Adipose tissue (tissue), 3 donors: ENCODE data around the gene SYT5. TPM values are rescaled to one million over a fixed set of nuclear protein-coding genes. Genes with fewer than 3 reads are reported as not detected.
"Not testable (repeated sequence)": the region's sequence is repeated elsewhere in the genome, so short reads cannot be mapped to it uniquely, and the experiment has no call there.

ENCODE experiments used
- H3K27ac ChIP-seq: one replicate; pipeline ENCODE4 v1.5.1; 2013; ENCODE audit warnings: low read depth, low read length
- WGBS, 3 donors: extraction: QIAGEN DNeasy Blood & Tissue Kit; methylation state at CpG; one replicate each; pipeline ENCODE4 v1.1.7; 2013; 5-methylcytosine and 5-hydroxymethylcytosine counted together
- polyA plus RNA-seq, 3 donors: library from polyadenylated mRNA; stranded (reverse); fragments of 200-250 nt; gene quantifications; one replicate each; pipeline ENCODE4 v1.2.3, GENCODE V29; 2013
- donor health status: healthy with polysubstance abuse.
- donor health status: Bipolar disorder and iron deficiency.
- donor health status: healthy.

SYT5 gene
- polyA plus RNA-seq, 3 donors: 0.27 to 1.8 (median 0.90) TPM

GRCh38 chr19:55156202-55157063 lies 23.7 kb downstream of the SYT5 start:
- H3K27ac ChIP-seq: no peak overlapping the region
- 3 to 7% (median 6%) methylated on average over 51 to 52 of the region's 52 CpGs for WGBS, 3 donors

GRCh38 chr19:55155784-55156183 lies 24.3 kb downstream of the SYT5 start:
- not testable (repeated sequence) for H3K27ac ChIP-seq
- 2 to 10% (median 5%) methylated on average over 5 of the region's 5 CpGs for WGBS, 3 donors

DNA sequence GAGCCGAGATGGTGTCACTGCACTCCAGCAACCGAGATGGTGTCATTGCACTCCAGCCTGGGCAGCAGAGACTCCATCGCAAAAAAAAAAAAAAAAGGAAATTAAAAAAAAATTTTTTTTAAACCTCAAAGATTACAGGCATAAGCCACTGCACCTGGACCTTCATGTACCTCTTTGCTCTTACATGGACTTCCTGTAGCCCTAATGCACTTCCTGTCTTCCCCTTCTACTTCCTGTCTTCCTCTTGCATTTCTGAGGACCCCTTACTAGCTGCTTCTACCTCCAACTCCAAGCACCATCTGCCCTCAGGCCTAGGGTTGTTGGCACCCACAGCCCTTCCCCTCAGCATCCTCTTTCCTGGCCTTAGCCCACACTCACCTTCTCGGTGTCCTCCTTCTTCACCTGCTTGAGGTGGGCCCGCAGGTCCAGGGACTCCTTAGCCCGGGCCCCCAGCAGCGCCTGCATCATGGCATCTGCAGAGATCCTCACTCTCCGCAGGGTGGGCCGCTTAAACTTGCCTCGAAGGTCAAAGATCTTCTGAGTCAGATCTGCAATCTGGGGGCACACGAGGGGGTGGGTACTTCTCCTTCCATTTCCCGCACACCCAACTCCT lies 26.3 kb downstream of the SYT5 start:
- no peak overlapping the region for H3K27ac ChIP-seq
- WGBS, 3 donors: 82 to 87% (median 84%) methylated on average over 12 of the region's 12 CpGs

- H3K27ac ChIP-seq: no peak overlapping the region
Measured at GRCh38 chr19:55152017-55152416, 28.1 kb downstream of the SYT5 start.

- H3K27ac ChIP-seq: no peak within 1 kb of the TSS
- 11 to 20% (median 11%) methylated on average over 17 to 18 of the region's 18 CpGs for WGBS, 3 donors
Measured at GRCh38 chr19:55149078-55150003, 30.7 kb downstream of the SYT5 start, which contains the start of gene TNNT1. Gene TNNT1, minus strand, starts transcription at chr19:55149206. Its CDS starts 2,049 bp downstream, at chr19:55147157.

DNA sequence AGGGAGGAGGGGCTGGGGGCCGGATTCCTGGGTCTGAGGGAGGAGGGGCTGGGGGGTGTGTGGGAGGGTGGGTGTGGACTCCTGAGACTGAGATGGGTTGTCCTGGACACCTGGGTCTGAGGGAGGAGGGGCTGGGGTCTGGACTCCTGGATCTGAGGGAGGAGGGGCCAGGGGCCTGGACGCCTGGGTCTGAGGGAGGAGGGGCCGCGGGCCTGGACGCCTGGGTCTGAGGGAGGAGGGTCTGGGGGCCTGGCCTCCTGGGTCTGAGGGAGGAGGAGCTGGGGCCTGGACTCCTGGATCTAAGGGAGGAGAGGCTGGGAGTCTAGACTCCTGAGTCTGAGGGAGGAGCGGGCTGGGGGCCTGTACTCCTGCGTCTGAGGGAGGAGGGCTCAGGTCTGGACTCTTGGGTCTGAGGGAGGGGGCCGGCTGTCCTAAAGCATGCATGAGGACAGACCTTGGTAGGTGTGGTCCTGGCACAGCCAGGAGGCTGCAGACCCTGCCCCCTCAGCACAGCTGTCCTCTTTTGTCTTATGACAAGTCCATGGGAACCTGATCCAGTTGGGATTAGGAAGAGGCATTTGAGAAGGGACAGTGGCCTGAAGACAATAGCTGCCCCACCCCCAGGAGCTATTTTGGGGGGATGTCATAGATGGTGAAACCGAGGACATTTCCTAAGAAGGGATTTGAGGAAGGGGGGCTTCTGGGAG lies 32.4 kb downstream of the SYT5 start:
- 30 to 39% (median 32%) methylated on average over 8 to 9 of the region's 9 CpGs for WGBS, 3 donors
- no peak overlapping the region for H3K27ac ChIP-seq

GRCh38 chr19:55146705-55147273 lies 33.3 kb downstream of the SYT5 start:
- WGBS, 3 donors: 0 to 5% (median 3%) methylated on average over 20 to 27 of the region's 27 CpGs
- H3K27ac ChIP-seq: no peak overlapping the region

- 0 to 2% (median 1%) methylated on average over 15 to 32 of the region's 41 CpGs for WGBS, 3 donors
- H3K27ac ChIP-seq: no peak overlapping the region
Measured at GRCh38 chr19:55146078-55146704, 33.9 kb downstream of the SYT5 start.

GRCh38 chr19:55145232-55145631 lies 34.9 kb downstream of the SYT5 start:
- 13 to 18% (median 18%) methylated on average over 3 of the region's 3 CpGs for WGBS, 3 donors
- H3K27ac ChIP-seq: no peak overlapping the region

GRCh38 chr19:55141696-55142095 lies 38.4 kb downstream of the SYT5 start:
- WGBS, 3 donors: 22 to 28% (median 23%) methylated on average over 21 of the region's 21 CpGs
- H3K27ac ChIP-seq: no peak overlapping the region

DNA sequence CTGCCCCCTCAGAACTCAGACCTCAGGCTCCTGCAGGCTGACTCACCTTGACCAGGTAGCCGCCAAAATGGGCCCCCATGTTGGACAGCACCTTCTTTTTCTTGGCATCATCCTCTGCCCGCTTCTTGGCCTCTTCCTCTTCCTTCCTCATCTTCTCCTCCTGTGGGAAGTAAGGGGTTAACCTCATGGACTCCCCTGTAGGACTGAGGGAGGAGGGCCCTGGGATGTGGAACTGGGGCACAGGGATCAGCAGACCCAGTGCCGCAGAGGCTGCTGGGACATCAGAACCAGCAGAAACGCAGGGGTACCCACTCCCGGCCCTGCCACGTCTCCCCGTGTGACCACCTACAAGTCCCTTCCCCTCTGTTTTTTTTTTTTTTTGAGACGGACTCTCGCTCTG lies 42.2 kb downstream of the SYT5 start:
- 44 to 51% (median 48%) methylated on average over 7 to 9 of the region's 9 CpGs for WGBS, 3 donors
- no peak overlapping the region for H3K27ac ChIP-seq

- 63 to 83% (median 78%) methylated on average over 17 of the region's 17 CpGs for WGBS, 3 donors
- H3K27ac ChIP-seq: no peak overlapping the region
Measured at GRCh38 chr19:55136399-55137102, 43.5 kb downstream of the SYT5 start.

DNA sequence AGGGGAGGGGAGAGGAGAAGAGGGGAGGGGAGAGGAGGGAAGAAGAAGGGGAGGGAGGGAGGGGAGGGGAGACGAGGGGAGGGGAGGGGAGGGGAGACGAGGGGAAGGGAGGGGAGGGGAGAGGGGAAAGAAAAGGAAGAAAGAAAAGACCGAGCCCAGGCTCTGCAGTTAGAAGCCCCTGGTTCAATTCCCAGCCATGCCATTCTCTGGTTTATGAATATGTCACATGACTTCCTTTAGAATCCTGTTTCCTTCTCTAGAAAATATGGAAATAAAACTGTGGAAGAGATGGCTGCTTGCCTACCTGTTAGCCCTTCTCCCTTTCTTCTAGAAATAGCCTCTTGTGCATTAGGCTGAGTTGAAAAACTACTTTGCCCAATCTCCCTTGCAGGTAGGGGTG lies 45.4 kb downstream of the SYT5 start:
- WGBS, 3 donors: 16 to 19% (median 17%) methylated on average over 1 to 2 of the region's 3 CpGs
- no peak overlapping the region for H3K27ac ChIP-seq

- 53 to 65% (median 65%) methylated on average over 20 to 25 of the region's 25 CpGs for WGBS, 3 donors
- H3K27ac ChIP-seq: no peak overlapping the region
Measured at GRCh38 chr19:55133639-55134444, 46.2 kb downstream of the SYT5 start.

GRCh38 chr19:55132453-55133129 lies 47.5 kb downstream of the SYT5 start:
- H3K27ac ChIP-seq: no peak overlapping the region
- WGBS, 3 donors: 45 to 50% (median 46%) methylated on average over 14 of the region's 14 CpGs

- no peak overlapping the region for H3K27ac ChIP-seq
- 77 to 89% (median 85%) methylated on average over 16 of the region's 16 CpGs for WGBS, 3 donors
Measured at GRCh38 chr19:55131421-55131820, 48.7 kb downstream of the SYT5 start.
